ENCODE results near the gene CDC20.

Gene CDC20

DNA sequence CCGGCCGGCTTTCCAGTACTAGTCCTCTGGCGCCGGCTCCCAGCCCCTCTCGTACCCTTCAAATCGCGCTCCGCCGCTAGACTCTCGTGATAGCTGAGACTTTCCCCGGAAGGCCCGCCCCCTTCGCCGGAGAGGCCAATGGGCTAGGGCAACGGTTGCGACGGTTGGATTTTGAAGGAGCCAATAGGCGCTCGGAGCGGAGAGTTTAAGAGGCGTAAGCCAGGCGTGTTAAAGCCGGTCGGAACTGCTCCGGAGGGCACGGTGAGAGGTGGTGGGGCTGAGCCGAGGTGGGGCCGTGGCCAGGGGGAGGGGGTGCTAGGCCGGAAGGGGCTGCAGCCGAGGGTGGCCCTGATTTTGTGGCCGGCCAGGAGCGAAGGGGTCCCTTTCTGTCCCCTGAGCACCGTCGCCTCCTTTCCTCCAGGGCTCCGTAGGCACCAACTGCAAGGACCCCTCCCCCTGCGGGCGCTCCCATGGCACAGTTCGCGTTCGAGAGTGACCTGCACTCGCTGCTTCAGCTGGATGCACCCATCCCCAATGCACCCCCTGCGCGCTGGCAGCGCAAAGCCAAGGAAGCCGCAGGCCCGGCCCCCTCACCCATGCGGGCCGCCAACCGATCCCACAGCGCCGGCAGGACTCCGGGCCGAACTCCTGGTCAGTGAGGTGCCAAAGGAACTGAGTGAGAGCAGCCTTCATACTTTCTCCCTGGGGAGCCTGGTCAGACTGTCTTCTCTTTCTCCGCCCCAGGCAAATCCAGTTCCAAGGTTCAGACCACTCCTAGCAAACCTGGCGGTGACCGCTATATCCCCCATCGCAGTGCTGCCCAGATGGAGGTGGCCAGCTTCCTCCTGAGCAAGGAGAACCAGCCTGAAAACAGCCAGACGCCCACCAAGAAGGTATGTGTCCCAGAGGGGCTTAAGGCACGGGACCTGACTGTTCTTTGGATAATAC is at the start of gene CDC20:
CDC20 (plus strand) TSS at position 236 of the 948 bp plus-strand sequence; CDS start at position 471, 235 bp downstream.
- peak; percentile 83 for DNase-seq (ENCODE audit: low read depth, low spot score)
- no peaks in the 10 kb centered on the region for H3K9me3 ChIP-seq (ENCODE audit: low read depth, low read length)
- peak within 1 kb of the TSS; percentile 99 for H3K9ac ChIP-seq (ENCODE audit: insufficient read length)
- H3K27ac ChIP-seq = peak within 1 kb of the TSS; percentile 92
- TF ChIP-seq FOXP2 (optimal IDR thresholded peaks at IDR 0.05; ENCODE audit: control extremely low read depth, extremely low read length, insufficient read depth) (no peak), POLR2AphosphoS5 (IDR thresholded peaks at IDR 0.05; ENCODE audit: borderline replicate concordance, low read depth, low read length) (peak; percentile 93)
- peaks cover 47% of the 10 kb centered on the region for H3K36me3 ChIP-seq (ENCODE audit: insufficient read depth, low read length)
- H3K4me3 ChIP-seq = peak within 1 kb of the TSS; percentile 98

DNA sequence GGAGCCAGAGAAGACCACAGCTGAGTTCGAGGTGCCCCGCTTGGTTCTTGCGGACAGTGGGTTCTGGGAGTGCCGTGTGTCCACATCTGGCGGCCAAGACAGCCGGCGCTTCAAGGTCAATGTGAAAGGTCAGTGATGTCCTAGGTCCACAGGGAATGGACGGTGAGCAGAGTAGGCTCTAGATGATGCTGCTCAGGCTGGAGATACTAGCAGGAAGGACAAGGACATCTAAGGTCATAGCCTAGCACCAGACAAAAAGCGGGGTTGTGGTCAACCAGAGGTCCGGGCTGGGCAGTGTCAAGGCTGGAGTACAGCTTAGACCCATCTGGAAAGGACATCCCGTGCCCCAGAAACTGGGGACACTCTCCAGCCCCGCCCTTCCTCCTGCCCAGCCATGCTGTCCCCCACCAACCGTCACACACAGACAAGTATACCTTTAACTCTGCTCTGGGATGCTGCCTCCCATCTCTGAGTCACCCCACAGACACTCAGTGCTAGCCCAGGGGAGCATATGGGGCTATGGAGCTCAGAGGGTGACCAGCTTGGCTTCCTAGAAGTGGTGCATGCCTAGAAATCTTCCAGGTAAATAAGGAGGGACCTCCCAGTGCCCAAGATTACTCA is 49.3 kb upstream of the CDC20 start:
- H3K27ac ChIP-seq = no peak overlapping the region
- no peak overlapping the region for H3K4me3 ChIP-seq
- no peaks in the 10 kb centered on the region for H3K36me3 ChIP-seq (ENCODE audit: insufficient read depth, low read length)
- DNase-seq (ENCODE audit: low read depth, low spot score) = no peak
- no peak overlapping the region for H3K9ac ChIP-seq (ENCODE audit: insufficient read length)
- TF ChIP-seq POLR2AphosphoS5 (IDR thresholded peaks at IDR 0.05; ENCODE audit: borderline replicate concordance, low read depth, low read length) (no peak), FOXP2 (optimal IDR thresholded peaks at IDR 0.05; ENCODE audit: control extremely low read depth, extremely low read length, insufficient read depth) (no peak), EZH2 (IDR thresholded peaks at IDR 0.05) (no peak)
- H3K9me3 ChIP-seq (ENCODE audit: low read depth, low read length) = no peaks in the 10 kb centered on the region

DNA sequence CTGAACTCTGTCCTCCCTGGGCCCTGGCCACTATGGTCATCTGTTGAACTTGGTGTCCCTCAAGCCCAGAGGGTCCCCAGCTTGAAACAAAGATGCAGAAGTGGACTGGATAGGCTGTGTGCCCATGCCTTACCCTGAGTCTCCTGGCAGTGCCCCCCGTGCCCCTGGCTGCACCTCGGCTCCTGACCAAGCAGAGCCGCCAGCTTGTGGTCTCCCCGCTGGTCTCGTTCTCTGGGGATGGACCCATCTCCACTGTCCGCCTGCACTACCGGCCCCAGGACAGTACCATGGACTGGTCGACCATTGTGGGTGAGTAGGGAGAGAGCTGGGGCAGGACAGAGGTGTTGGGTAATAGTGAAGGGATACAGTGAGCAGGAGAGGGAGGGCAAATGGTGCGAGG is 47.3 kb upstream of the CDC20 start:
- no peak overlapping the region for H3K4me3 ChIP-seq
- no peak overlapping the region for H3K27ac ChIP-seq
- H3K9ac ChIP-seq (ENCODE audit: insufficient read length) = no peak overlapping the region
- DNase-seq (ENCODE audit: low read depth, low spot score) = no peak
- no peak for TF ChIP-seq POLR2AphosphoS5 (IDR thresholded peaks at IDR 0.05; ENCODE audit: borderline replicate concordance, low read depth, low read length)
- H3K9me3 ChIP-seq (ENCODE audit: low read depth, low read length) = no peaks in the 10 kb centered on the region
- no peaks in the 10 kb centered on the region for H3K36me3 ChIP-seq (ENCODE audit: insufficient read depth, low read length)

DNA sequence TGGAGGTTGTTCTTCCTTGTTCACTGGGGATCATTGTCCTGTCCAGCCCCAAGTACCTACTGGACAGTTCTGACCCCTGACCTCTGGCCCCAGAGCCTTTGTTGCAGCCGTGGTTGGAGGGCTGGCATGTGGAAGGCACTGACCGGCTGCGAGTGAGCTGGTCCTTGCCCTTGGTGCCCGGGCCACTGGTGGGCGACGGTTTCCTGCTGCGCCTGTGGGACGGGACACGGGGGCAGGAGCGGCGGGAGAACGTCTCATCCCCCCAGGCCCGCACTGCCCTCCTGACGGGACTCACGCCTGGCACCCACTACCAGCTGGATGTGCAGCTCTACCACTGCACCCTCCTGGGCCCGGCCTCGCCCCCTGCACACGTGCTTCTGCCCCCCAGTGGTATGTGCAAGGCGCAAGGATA is 46.6 kb upstream of the CDC20 start:
- DNase-seq (ENCODE audit: low read depth, low spot score) = no peak
- no peak overlapping the region for H3K27ac ChIP-seq
- no peak overlapping the region for H3K9ac ChIP-seq (ENCODE audit: insufficient read length)
- TF ChIP-seq FOXP2 (optimal IDR thresholded peaks at IDR 0.05; ENCODE audit: control extremely low read depth, extremely low read length, insufficient read depth) = no peak
- TF ChIP-seq POLR2AphosphoS5 (IDR thresholded peaks at IDR 0.05; ENCODE audit: borderline replicate concordance, low read depth, low read length) = no peak
- no peak for TF ChIP-seq EZH2 (IDR thresholded peaks at IDR 0.05)
- no peaks in the 10 kb centered on the region for H3K36me3 ChIP-seq (ENCODE audit: insufficient read depth, low read length)
- H3K4me3 ChIP-seq = no peak overlapping the region
- H3K9me3 ChIP-seq (ENCODE audit: low read depth, low read length) = no peaks in the 10 kb centered on the region

DNA sequence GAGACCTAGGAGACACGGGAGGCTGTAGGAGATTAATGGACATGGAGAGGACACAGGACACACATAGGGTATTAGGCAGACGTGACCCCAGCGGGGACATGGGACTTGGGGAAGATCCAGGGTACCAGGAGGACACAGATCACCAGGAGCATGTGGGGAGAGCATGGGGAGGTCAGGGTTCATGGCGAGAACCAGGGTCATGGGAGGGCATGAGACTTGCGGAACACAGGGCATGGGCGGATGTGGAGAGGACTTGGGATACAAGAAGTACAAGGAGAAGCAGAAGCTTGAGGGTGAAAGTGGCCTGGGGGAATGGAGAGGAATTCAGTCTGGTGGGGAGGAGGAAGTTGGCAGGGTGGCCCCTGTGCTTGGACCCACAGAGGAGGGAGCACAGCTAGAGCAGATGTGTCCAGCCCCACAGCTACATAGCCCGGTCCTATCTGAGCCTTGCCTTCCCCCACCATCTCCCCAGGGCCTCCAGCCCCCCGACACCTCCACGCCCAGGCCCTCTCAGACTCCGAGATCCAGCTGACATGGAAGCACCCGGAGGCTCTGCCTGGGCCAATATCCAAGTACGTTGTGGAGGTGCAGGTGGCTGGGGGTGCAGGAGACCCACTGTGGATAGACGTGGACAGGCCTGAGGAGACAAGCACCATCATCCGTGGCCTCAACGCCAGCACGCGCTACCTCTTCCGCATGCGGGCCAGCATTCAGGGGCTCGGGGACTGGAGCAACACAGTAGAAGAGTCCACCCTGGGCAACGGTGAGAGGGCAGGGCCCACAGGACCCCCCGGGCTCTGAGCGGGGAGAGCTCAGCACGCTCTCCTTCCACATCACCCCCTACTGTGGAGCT is 45.9 kb upstream of the CDC20 start:
- H3K9ac ChIP-seq (ENCODE audit: insufficient read length) = no peak overlapping the region
- no peaks in the 10 kb centered on the region for H3K9me3 ChIP-seq (ENCODE audit: low read depth, low read length)
- H3K36me3 ChIP-seq (ENCODE audit: insufficient read depth, low read length) = no peaks in the 10 kb centered on the region
- no peak for DNase-seq (ENCODE audit: low read depth, low spot score)
- TF ChIP-seq FOXP2 (optimal IDR thresholded peaks at IDR 0.05; ENCODE audit: control extremely low read depth, extremely low read length, insufficient read depth) = no peak
- TF ChIP-seq EZH2 (IDR thresholded peaks at IDR 0.05) = no peak
- TF ChIP-seq POLR2AphosphoS5 (IDR thresholded peaks at IDR 0.05; ENCODE audit: borderline replicate concordance, low read depth, low read length) = no peak
- no peak overlapping the region for H3K27ac ChIP-seq
- no peak overlapping the region for H3K4me3 ChIP-seq

DNA sequence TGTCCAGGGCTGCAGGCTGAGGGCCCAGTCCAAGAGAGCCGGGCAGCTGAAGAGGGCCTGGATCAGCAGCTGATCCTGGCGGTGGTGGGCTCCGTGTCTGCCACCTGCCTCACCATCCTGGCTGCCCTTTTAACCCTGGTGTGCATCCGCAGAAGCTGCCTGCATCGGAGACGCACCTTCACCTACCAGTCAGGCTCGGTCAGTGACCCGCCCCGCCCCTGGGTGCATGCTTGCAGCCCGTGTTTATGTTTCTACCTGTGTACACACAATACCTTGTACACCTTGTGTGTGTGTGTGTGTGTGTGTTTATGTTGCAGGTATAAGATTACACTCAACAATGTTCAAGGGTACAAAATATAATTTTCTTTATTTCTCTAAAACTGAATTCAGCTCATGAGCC is 45.0 kb upstream of the CDC20 start:
- H3K4me3 ChIP-seq = no peak overlapping the region
- no peak overlapping the region for H3K9ac ChIP-seq (ENCODE audit: insufficient read length)
- H3K36me3 ChIP-seq (ENCODE audit: insufficient read depth, low read length) = no peaks in the 10 kb centered on the region
- DNase-seq (ENCODE audit: low read depth, low spot score) = no peak
- H3K27ac ChIP-seq = no peak overlapping the region
- H3K9me3 ChIP-seq (ENCODE audit: low read depth, low read length) = no peaks in the 10 kb centered on the region
- no peak for TF ChIP-seq FOXP2 (optimal IDR thresholded peaks at IDR 0.05; ENCODE audit: control extremely low read depth, extremely low read length, insufficient read depth)
- no peak for TF ChIP-seq POLR2AphosphoS5 (IDR thresholded peaks at IDR 0.05; ENCODE audit: borderline replicate concordance, low read depth, low read length)
- no peak for TF ChIP-seq EZH2 (IDR thresholded peaks at IDR 0.05)

DNA sequence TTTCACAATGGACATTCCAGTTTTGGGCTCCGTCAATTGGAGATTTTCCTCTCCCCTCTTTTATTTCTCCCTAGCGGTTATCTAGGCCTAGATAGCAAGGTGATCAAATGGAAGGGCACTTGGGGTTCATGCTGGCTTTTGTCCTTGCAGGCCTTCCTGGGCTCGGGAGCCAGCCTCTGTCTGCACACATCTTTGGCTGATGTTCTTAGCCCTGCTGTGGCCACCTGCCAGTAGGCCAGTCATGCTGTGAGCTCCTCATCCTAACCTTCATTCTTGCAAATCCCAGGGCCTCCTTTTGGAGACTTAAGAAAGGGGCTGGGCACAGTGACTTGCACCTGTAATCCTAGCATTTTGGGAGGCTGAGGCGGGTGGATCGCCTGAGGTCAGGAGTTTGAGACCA is 44.5 kb upstream of the CDC20 start:
- no peak overlapping the region for H3K27ac ChIP-seq
- no peaks in the 10 kb centered on the region for H3K36me3 ChIP-seq (ENCODE audit: insufficient read depth, low read length)
- no peaks in the 10 kb centered on the region for H3K9me3 ChIP-seq (ENCODE audit: low read depth, low read length)
- TF ChIP-seq POLR2AphosphoS5 (IDR thresholded peaks at IDR 0.05; ENCODE audit: borderline replicate concordance, low read depth, low read length) (no peak), EZH2 (IDR thresholded peaks at IDR 0.05) (no peak), FOXP2 (optimal IDR thresholded peaks at IDR 0.05; ENCODE audit: control extremely low read depth, extremely low read length, insufficient read depth) (no peak)
- no peak overlapping the region for H3K4me3 ChIP-seq
- H3K9ac ChIP-seq (ENCODE audit: insufficient read length) = no peak overlapping the region
- no peak for DNase-seq (ENCODE audit: low read depth, low spot score)

DNA sequence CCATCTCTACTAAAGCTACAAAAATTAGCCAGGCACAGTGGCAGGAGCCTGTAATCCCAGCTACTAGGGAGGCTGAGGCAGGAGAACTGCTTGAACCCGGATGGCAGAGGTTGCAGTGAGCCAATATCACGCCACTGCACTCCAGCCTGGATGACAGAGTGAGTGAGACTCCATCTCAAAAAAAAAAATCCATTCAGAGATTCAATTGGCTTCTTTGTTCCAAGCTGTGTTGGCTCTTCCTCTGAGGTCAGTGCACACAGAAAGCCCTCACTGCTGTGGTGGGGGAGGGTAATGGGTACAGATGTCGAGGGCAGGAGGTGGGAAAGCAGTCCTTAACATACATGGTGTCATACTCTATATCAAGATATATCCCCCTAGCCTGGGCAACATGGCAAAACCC is 43.3 kb upstream of the CDC20 start:
- no peak overlapping the region for H3K9ac ChIP-seq (ENCODE audit: insufficient read length)

More for the DNA sequence above, 43.3 kb upstream of the CDC20 start:
- no peak for DNase-seq (ENCODE audit: low read depth, low spot score)
- H3K27ac ChIP-seq = no peak overlapping the region
- H3K36me3 ChIP-seq (ENCODE audit: insufficient read depth, low read length) = no peaks in the 10 kb centered on the region
- no peak overlapping the region for H3K4me3 ChIP-seq
- H3K9me3 ChIP-seq (ENCODE audit: low read depth, low read length) = no peaks in the 10 kb centered on the region
- TF ChIP-seq FOXP2 (optimal IDR thresholded peaks at IDR 0.05; ENCODE audit: control extremely low read depth, extremely low read length, insufficient read depth) (no peak), EZH2 (IDR thresholded peaks at IDR 0.05) (no peak), POLR2AphosphoS5 (IDR thresholded peaks at IDR 0.05; ENCODE audit: borderline replicate concordance, low read depth, low read length) (no peak)
